Activated CD4-positive, CD25-positive, alpha-beta regulatory T cell (primary cell): ENCODE results near the gene PNMA6F.
"Not testable (repeated sequence)": the region's sequence is repeated elsewhere in the genome, so short reads cannot be mapped to it uniquely, and the experiment has no call there.

ENCODE experiments used
- DNase-seq, 4 experiments: peaks; one replicate each; lab custom pipeline; 2025; lab: John Stamatoyannopoulos, UW

PNMA6F gene

DNA sequence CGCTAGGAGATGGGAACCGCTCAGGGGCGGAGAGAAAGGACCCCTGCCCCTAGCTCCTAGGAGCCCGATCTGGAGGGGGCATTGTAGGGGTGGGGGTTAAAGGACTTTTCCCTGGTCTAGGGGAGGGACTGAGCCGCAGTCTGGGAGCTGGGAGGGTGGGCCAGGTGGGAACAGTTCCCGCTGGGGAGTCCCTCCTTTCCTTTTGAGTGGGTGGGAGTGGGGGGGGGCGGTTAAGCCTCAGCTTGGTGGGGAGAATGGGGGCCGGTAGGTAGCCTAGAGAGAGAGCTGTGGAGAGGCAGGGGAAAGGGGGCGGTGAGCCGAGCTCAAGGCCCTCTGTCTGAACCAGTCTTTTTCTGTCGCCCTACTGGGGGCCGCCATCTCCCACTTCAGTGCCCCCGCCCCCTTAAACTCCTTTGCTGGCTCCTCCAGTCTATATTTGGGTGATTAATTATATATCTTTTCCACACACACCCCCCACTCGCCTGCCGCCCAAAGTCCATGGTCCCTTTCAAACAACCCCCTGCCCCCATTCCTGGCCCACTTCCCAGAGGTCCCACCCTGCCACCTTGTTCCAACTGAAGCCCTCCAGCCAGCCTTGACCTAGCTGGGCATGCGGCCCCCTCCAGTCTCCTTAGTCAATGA, 13.2 kb upstream of the PNMA6F start:
- no peak for DNase-seq

DNA sequence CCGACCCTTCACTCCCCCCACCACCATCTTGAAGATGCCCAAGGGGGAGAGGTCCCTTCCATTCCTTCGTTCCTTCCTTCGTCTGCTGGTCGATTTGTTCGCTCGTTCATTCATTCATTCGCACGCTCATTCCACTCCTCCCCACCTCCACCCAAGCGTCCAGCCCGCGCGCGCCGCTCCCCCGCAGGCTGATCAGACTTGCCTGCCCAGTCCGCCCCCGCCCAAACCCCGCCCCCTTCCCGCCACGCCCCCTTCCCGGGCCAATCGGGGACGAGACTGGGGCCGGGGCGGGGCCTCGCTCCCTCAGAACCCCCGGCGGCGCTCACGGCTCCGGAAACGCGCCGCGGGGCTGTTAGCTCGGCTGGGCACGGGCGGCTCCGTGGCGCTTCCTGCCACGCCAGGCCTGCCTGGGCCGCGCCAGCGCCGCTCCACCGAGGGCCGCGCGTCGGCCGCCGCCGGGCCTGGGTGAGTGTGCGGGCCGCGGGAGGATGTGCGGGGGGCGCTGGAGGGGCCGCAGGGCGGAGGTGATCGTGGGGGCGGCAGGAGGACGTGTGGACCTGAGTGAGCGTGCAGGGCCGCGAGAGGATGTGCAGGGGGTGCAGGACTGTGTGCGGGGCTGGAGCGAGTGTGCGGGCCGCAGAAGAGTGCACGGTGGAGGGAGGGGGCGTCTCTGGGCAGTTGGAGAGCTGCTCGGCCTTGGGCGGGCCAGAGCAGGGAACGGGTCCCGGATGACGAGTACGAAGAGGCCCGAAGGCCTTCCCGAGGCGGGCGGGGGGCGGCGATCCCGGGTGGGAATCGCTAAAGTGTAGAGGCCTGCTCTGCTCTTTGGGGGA, 12.5 kb upstream of the PNMA6F start, which contains the start of gene ZNF275:
Gene ZNF275 (plus strand): TSS at position 333 of the 833 bp plus-strand sequence. CDS start 2,527 bp downstream, outside the sequence.
- peak; percentile 72 to 77 (median 74) for DNase-seq

DNA sequence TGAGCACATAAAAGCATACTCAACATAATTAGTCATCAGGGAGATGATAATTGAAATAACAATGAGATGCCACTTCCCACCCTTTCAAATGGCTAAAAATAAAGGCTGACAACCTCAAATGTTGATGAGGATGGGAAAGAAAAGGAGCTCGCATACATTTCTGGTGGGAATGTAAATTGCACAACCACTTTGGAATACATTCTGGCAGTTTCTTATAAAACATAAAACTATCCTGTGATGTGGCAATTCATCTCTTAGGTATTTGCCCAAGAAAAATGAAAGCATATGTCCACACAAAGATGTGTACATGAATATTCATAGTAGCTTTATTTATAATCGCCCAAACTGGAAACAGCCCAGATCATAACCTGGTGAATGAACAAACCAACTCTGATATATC, 11.7 kb upstream of the PNMA6F start:
- DNase-seq = no peak

DNA sequence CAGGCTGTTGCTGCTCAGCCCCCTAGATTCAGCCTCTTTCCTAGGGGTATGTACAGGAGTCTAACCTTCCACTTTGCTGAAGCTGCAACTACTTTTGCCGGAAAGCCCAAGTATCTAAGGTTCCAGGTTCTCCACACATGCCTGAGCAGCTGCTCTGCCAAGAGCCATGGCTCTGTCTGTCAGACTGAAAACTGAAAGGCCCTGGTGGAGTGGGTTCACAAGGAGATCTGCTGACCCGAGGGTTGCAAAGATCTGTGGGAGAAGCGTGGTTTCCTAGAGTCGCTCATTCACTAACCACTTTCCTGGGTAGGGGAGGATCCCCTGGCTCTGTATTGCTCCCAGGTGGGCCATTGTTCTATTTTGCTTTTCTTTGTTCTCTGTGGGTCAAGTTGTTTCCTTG, 6.0 kb upstream of the PNMA6F start:
- no peak for DNase-seq

DNA sequence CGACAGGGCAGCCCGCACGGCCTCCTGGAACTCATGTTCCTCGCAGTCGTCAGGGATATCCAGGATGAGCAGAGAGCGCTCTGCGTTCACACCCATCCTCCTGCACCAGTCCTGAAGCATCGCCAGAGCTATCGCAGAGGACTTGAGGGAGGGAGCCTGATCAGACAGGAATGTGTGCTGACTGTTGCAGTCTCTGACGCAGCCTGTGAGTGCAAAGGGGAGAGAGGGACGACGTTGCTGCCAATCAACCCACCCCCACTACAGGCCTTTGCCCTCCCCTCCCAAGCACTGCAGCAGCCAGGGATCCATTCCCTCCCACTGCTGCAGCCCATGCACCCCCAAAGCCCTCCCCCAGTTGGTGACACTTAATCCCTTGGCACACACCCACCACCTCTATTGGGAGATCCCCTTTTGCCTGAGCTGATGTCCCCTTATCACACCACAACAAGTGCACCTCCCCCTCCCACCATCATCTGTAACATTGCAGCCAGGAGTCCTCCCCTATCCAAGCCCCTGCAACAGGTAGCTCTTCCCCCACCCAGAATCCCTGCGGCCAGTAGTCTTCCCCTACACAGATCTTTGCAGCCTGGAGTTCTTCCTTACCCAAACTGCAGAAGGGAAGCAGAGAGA, 897 bp downstream of the PNMA6F start:
- DNase-seq = no peak

DNA sequence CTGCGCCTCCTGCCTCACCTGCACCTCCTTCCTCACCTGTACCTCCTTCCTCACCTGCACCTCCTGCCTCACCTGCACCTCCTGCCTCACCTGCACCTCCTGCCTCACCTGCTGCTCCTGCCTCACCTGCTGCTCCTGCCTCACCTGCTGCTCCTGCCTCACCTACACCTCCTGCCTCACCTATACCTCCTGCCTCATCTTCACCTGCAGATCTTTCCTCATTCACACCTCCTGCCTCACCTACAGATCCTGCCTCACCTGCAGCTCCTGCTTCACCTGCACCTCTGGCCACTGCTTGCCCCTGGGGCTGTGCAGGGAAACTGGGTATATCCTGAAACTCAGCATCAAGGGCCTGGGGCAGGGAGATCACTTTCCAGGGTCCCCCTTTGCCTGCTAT, 1.5 kb downstream of the PNMA6F start:
- DNase-seq = not testable (repeated sequence)

DNA sequence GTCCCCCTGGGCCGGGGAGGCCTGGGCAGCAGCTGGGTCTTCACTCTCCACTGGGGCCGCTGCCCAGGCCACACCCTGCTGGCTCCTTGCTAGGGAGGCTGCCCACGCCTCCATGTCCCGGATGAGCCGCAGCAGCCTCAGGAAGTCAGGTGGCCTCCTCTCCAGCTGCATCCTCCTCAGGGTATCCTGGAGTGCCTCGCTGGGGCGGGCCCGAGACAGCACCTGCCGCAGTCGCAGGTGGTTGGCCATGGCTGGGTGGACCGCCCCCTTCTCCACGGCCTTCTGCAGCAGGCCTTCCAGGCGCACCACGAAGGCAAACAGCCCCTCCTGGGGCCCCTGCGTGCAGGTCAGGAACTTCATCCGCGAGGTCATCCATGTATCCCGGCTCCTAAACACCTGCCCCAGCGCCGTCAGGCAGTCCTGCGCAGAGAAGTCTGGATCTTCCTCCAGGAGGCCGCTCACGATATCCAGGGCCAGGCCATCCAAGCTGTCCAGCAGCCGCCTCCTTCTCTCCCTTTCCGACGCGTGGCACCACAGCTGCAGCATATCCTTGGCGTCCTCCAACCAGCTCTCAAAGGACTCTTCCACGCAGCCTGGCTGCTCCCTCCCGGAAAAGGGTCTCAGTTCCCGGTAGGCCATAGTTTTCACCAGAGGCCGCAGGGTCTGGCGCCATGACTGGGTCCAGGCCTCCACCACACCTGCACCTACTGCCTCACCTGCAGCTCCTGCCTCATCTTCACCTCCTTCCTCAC, 2.1 kb downstream of the PNMA6F start:
- DNase-seq = no peak

DNA sequence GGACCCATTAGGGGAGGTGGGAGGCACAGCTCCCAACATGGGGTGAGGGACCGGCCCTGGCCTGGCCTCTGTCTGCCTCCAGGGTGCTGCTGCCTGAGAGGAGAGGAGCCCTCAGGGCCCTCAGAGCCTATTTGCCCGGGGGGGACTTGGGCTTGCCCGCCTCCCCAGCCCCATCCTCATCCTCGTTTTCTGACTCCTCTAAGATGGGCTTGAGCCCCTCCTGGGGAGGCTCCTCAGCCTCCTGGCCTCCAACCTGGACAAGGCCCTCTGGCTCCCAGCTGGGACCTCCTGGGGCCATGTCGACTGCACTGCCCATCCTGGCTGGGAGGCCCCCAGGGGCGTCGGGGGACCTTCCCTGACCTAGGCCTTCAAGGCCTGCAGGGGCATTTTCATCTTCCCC, 2.8 kb downstream of the PNMA6F start:
- no peak for DNase-seq

DNA sequence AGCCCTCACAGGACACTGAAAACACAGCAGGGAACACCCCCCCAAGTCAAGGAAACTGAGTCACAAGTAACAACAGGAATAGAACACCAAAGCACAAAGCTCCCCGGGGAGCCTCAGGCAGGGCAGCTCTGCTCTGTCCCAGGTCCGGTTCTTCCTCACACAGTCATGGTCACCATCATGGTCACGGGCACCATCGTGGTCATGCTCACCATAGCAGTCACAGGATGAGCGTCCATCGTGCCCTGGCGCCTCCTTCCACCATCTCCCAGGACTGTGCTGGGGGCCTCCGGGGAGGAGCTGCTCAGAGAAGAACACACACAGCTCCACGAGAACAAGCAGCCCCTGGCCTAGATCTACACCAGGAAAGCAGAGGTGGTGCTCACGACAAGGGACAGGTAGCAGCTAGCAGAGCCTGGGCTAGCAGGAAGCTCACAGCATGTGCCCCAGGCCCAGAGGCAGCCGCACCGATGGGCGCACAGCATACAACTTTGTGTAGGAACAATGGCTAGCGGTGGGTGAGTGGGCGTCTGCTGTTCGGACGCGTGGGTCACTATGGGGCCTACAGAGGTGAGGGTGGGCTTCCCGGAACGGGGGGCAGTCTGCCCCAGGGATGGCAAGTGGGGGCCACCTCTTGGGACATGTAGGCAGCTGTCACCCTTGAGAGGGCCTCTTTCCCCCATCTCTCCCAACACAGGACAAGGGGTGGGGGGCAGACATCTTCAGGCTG, 3.4 kb downstream of the PNMA6F start:
- no peak for DNase-seq

DNA sequence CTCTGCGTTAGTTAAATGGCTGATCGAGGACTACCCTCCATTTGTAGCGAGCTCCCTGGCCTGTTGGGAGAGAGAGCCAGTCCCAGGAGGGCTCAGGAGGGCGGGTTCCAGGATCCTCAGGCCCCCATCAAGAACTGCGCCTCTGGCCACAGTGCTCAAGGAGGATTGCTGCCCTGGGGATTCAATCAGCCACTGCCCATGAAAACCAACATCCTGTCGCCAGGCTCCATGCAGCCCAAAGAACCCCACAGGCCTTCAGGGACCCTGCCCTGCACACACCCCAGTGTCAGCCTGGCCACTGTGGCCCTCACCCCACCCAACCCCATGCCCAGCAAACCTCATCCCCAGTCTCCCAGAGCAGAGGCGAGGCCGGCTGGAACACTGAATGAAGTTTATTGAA, 4.3 kb downstream of the PNMA6F start:
- DNase-seq = no peak

DNA sequence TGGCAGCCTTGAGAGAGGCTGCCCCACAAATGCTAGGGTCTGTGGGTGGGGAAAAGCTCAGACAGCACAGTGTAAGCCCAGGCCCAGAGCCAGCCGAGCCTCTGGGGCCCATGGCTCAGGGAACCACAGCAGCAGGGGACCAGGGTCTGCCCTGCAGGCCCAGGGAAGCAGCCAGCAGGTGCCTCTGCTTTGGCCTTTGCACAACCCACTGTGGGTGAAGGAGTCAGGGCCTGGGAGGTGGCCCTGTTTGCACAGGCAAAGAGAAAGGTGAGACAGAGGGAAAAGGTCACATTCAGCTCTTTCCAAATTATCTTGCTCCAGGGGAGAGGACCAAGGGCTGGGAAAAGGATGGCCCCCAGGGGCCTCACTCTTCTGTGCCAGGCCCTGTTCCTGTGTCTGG, 8.7 kb downstream of the PNMA6F start:
- no peak for DNase-seq

DNA sequence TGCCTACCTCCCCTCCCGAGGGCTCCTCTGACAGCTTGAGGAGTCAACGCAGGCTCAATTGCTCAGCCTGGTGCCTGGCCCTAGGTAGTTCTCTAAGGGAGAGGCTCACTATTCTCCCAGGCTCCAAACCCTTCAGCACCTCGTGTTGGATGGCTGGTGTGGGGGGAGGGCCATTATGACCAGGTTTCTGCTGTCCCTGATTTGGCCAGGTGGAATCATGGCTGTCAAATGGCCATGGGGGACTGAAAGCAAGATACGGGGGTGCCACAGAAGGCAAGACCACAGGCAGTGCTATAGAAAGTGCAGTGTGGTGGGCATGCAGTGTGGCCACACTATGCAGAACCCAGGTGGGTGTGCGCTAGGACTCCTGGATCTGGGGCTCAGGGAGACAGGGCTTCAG, 9.5 kb downstream of the PNMA6F start:
- no peak for DNase-seq

DNA sequence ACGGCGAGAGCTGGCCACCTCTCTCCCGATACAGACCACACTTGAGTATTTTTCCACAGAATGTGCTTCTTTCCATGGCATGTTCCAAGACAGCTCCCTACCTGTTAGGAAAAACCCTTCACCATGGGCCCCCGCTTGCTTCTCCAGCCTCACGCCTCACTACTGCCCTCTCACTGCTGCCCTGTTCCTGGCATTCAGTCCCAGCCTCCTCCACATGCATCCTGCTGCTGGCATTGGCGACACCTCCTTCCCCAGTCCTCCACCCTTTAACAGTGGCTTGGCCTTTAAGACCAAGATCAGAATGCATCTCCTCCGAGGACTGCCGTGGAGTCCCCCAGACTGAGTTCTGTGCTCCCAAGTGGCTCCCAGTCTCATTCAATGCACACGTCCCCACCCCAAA, 10.7 kb downstream of the PNMA6F start:
- DNase-seq = no peak

DNA sequence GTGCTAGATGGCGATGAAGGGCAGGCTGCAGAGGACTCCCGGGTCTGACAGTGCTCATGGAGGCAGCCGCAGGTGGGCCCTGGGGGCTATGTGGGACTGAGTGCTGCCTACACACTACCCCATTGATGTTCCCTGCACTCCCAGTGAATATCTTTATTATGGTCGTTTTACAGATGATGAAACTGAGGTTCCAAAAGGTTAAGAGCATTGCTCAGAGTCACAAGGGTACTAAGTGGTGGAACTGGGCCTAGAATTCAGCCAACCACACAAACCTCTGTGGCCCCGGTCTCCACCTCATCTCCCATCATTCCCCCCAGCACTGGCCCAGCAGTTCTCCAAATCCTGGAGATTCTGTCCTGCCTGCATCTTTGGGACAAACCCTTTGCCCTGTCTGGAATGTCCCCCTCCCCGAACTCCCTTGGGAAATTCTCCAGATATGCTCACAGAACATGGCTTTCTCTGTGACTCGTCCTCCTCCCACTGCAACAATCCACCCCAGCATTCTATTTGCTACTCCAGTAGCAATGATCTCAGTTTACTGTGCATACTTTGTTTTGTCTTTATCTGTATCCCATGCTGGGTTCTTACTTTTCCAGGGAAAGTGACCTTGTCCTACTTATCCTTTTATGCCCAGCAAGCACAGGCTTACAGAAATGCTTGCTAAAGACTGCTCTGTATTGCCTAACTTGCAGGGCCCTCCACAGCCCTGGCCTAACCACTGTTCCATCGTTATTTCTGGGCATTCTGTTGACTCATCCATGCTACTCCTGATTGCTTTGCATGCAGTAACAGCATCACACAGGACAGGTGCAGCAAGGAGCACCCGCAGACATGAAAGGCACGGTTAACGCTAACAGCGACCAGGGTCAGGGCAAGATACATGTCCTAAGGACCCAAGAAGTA, 14.0 kb downstream of the PNMA6F start:
- DNase-seq = no peak

DNA sequence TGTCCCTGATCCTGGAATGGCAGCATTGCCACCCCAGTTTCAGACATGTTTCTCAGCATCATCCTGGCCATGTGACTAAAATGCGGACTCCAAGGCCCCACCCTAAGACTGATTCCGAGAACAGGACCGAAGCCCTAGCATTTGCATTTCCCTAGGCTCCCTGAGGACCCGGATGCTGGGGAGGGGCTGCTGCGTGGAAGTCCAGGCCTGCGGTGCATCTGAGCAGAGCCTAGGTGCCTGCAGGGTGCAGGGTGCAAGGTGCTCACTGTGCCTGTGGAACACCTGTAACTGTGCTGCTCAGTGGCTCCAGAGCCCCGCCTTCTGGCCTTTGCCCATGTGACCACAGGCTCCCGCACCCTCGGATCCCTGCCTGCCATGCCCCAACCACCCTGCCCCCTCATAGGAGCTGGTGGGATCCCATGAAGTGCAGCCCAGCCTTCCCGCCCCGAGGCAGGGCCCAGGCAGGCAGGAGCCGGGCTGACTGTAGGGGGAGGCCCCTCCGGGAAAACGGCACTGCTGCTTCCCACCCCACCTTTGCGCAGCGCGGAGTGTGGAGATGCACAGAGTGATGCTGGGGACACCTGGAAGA, 14.9 kb downstream of the PNMA6F start:
- no peak for DNase-seq

DNA sequence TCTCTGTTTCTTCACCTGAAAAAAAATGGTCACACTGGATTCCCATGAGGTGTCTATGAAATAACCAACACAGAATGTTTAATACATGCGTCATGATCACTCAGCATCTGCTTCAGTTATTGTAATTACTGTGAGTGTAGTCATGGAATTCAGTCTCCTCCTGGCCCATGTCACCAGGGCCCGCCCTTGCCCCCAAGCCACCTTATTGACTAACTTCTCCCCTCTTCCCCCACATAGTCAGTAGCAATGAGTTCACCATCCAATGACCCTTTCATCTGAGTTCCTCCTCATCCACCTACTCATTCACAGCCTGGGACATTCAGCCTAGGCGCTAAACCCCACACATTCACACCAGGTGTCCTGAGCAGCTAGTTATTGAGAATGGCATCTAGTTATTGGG, 15.6 kb downstream of the PNMA6F start:
- no peak for DNase-seq

DNA sequence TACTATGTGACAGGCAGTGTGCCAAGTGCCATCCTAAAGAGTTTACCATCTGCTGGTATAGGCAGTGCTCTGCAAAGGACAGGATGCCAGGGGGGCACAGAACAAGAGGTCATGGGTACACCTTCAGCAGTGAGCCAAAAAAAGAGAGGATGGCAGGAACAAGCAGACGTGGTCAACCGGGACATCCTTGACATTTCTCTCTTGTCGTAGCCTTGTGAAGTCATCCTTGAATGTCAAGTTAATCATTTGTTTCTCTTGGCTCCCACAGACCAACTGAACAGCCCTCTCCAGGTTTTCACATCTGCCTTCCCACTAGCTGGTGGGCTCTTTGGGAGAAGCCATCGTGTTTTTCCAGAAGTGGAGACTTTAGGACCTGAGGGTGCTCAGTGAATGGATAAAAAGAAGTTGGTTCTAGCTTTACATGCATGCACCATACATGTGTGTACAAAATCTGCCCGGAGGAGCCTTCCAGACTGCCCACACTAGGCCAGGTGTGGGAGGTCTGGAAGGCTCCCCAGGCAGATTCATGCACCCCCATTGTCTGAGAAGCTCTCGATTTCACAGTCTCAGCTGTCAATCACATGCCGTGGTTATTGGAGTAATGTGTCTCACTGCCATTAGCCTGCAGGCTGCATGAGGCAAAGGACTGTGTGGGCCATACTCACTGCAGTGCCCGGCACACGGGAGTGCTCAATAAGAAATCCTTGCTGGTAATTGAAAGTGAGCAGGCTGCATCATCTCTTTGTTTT, 16.4 kb downstream of the PNMA6F start:
- no peak for DNase-seq

DNA sequence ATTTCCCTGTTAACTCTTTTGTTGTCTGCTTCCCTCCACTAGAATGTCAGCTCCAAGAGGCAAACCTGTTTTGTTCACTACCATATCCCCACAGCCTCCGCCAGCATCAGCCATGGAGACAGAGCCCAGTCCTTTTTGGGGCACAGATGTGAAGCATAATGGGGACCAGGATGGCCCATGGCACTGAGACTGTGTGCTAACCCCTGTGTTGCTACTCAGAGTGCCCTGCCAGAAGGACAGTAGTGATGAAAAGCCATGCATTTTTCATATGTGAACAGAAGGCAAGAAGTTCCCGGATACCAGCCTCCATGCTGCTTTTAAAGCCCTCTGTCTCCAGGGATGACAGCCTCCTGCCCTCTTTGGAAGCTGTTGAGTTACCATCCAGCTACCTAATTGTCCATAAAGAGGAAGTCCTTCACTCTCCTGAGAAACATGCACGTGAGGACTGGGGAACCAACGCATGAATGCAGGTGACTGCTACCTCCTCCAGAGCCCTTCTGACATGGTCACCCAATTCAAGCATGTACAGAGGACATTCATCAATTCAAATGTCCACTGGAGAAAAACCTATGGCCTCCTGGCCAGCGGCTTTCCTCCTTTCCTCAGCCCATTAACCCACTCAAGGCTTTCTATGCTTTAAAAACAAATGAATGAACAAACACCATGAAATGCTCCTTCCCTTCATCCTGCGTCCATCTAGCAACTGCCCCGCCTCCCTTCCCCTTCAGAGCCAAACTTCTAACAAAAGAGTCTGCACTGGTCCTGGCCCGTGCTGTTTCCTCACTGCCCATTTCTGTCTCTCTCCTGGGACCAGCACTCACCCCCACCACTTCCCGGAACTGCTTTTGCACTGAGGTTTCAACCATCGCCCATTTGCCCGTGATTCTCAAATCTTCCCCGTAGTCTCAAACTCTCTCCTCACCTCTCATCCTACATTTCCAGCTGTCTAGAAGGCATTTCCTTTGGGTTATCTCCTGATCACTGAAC, 18.0 kb downstream of the PNMA6F start:
- no peak for DNase-seq
